ENCODE results near the gene POU6F2. TPM values are rescaled to one million over a fixed set of nuclear protein-coding genes. Genes with fewer than 3 reads are reported as not detected.

Gene POU6F2
- total RNA-seq, 1 experiment from 2014 or later, result 0.27 TPM

GRCh38 chr7:39005036-39005435 is 27.3 kb downstream of the POU6F2 start:
- BruUV-seq (replicated peaks), result no TSS peak
- no peaks in the 10 kb centered on the region for H3K9me3 ChIP-seq (ENCODE audit: control insufficient read depth in 1 of 2, insufficient read depth in 1 of 2, low read depth in 1 of 2, low read length in 2 of 2)
- no peak overlapping the region for H3K9ac ChIP-seq (ENCODE audit: low read length)
- H3K36me3 ChIP-seq (ENCODE audit: control insufficient read depth in 1 of 2, insufficient read depth in 2 of 2, low read length in 2 of 2), result no peaks in the 10 kb centered on the region
- H3K27me3 ChIP-seq (ENCODE audit: insufficient read depth, low read length), result peaks cover 6% of the 10 kb centered on the region; the same call in 1 of the 2 replicates
- no peak overlapping the region for H3K27ac ChIP-seq (ENCODE audit: low read depth, low read length)
- POLR2A ChIA-PET, result no interaction called here
- H3K4me2 ChIP-seq (ENCODE audit: low read length), result no peak overlapping the region
- H2AFZ ChIP-seq (ENCODE audit: low read depth, low read length, poor library complexity, severe bottlenecking), result no peak overlapping the region
- H3K79me2 ChIP-seq (ENCODE audit: insufficient read depth, low read length), result no peaks in the 10 kb centered on the region
- ATAC-seq, result no peak
- intact Hi-C loops (cut with micrococcal nuclease), result no loop called here
- no peaks in the 10 kb centered on the region; the same call in 1 of the 2 replicates for H4K20me1 ChIP-seq (ENCODE audit: insufficient read depth)
- H3K4me3 ChIP-seq (replicated peaks in 1 of 2; ENCODE audit: low read depth in 1 of 2, low read length in 2 of 2), result no peak overlapping the region
- DNase-seq (ENCODE audit: low read depth, low spot score), result no peak
- CTCF ChIA-PET, result no interaction called here
- no peaks in the 10 kb centered on the region for H3K4me1 ChIP-seq (ENCODE audit: control insufficient read depth in 1 of 2, insufficient read depth in 2 of 2, low read length in 2 of 2)
- H3K9me2 ChIP-seq (ENCODE audit: insufficient read depth), result no peaks in the 10 kb centered on the region
- TF ChIP-seq CEBPB (IDR thresholded peaks at IDR 0.05; ENCODE audit: low read depth) (no peak), SRF (IDR thresholded peaks at IDR 0.05; ENCODE audit: low read depth) (no peak), MAX (IDR thresholded peaks at IDR 0.05) (no peak), ZBTB33 (IDR thresholded peaks at IDR 0.05; ENCODE audit: extremely low read depth, insufficient replicate concordance, low read length) (no peak), ATF3 (IDR thresholded peaks at IDR 0.05) (no peak), TCF7L2 (IDR thresholded peaks at IDR 0.05; ENCODE audit: borderline replicate concordance, extremely low read depth, insufficient read depth, insufficient read length) (no peak), SP1 (IDR thresholded peaks at IDR 0.05; ENCODE audit: low read depth) (no peak), REST (IDR thresholded peaks at IDR 0.05; ENCODE audit: low read depth) (no peak), ZNF274 (IDR thresholded peaks at IDR 0.05; ENCODE audit: low read depth, low read length) (no peak), POLR2AphosphoS5 (IDR thresholded peaks at IDR 0.05; ENCODE audit: low read depth, low read length) (no peak), CBX3 (IDR thresholded peaks at IDR 0.05; ENCODE audit: low read depth) (no peak)
- RAD21 ChIA-PET (ENCODE audit: low non-redundant PET in 1 of 2, low total read pairs in 2 of 2, uncharacterized antibody in 2 of 2, unreplicated experiment in 2 of 2), result no interaction called here
